DMS153 (cell line): ENCODE data around the gene UNC5B.

Experiments used
- DNase-seq: peaks from one replicate; lab custom pipeline; 2025; lab: John Stamatoyannopoulos, UW

UNC5B gene

DNA sequence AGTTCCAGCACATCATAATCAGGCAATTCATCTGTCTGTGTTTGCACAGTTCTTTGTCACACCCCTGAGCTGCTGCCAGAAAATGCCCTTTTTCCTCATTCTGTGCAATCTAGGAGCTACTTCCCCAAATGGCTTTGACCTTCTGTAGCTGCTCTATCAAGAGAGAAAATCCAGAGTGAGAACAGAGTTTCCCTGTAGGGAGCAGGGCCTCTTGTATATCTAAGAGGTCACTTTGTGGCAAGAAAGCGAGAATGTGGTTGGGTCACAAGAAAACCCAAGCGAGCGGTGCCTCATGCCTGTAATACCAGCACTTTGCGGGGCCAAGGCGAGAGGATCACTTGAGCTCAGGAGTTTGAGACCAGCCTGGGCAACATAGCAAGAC is 131.0 kb downstream of the UNC5B start:
- no peak for DNase-seq

DNA sequence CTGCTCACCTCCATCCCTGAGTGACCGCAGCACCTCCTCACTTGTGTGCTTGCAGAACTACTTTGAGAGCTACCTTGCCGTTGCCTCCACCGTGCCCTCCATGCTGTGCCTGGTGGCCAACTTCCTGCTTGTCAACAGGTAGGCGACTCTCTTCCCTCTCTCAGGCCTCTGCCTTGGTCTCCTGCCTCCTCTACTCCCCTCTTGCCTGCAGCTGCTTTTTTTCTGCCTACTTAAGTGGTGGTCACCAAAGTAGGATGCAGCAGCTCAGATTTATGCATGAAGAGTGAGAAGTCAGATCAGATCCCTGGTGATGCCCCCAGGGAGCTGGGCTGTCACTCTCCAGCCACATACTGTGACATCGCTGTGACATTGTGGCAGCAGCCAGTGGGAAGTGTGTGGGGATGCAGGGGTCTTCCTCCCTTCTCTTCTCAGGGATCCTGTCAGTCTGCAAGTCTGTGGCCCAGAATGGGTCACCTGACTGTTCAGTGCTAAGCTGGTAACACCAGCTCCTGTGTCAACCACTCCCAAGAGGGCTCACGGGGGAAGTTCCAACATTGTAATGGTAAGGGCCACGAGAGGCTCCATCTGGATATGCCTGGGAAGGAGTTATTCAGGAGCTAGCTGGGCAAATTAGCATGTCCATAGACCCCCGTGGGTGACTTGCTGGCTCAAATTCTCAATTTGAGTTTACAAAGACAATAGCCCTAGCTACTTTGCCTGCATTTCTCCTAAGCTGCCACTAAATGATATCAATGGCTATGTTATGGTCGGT is 132.0 kb downstream of the UNC5B start:
- no peak for DNase-seq

DNA sequence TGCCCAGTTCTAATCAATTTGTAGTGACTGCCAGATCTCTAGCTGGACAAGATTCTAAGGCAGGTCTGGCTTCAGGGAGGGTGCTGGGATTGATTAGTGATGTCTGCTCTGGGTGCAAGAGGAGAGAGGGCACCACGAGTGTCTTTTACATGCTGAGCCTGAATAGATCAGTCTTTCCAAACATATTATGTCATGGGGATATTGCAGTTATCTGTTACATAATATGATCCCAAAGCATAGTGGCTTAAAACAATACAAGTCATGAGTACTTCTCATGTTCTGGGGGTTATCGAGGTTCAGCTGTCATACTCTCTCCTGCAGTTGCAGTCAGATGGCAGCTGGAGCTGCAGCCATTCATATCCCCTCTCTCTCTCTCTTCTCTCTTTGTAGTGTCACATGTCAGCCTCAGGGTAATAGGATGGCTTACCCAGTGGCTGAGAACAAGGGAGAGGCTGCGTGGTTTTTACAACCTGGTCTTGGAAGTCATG is 132.7 kb downstream of the UNC5B start:
- no peak for DNase-seq

DNA sequence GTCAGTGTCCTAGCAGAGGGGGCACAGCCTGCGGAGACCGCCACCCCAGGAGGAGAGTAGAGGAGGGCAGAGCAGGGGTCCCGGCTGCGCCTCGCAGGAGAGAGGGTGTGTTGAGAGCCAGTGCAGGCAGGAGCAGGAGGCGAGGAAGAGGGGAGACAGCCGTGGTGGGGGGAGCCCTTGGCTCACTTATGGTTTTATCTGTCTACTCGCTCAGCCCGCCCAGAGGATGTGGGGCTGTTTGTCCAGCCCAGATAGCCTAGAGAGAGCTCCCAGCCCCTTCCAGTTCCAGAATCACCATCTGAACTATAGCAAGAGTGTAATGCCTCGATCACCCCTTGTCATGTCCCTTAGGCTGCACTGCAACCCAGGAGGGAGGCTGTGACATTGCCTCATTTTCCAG is 133.3 kb downstream of the UNC5B start:
- no peak for DNase-seq

DNA sequence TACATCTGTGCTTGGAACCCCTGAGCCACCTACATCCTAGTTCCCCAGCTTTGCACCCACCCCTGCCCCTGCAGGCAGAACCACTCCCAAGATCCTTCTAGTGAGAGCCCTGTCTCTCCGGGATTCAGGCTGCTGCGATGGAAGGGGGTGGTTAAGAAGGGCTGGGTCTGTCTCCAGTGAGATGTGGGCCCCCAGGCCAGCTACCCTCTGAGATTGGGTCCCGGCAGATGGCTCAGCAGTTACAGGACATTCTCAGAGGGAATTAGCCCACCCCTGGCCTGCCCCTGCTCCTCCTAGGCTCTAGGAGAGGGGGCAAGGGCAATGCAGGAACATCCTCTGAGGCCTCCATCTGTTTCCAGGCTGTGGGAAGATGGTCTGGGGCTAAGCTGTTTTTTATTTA is 134.4 kb downstream of the UNC5B start:
- DNase-seq, result no peak

DNA sequence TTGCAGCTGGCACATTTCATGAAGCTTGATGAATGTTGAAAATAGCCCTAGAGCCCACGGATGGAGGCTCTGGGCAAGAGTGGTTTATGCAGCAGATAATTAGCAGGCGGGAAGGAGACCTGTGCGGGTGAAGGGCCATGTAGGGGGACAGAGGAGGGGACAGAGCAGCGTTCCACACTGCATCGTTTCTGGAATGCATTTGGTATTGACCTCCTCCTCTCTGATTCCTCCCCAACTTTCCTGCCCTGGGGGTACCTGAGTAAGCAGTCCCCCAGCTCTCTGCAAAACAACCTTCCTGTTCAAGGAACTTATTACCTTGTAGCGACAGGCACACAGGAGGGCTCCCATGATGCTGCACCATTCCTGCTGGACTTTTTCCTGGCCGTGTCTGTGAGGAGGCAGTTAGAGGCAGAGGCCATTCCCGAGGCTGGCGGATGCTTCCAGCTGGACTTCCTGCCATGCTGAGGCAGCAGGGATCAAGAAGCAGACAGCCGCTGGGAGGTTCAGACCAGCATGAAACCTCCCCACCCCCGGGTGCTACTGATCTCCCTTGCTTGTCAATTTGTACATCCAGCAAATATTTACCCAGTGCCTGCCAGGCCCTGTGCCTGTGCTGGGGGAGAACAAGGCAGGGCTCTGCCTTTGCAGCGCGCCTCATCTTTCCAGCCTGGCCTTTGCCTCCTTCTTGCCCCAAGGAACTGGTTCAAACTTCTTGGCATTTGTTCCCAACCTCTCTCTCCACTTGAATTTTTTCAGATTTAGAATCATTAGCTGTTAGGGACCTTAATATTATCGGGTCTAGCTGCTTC is 135.4 kb downstream of the UNC5B start:
- peak; percentile 54 for DNase-seq

DNA sequence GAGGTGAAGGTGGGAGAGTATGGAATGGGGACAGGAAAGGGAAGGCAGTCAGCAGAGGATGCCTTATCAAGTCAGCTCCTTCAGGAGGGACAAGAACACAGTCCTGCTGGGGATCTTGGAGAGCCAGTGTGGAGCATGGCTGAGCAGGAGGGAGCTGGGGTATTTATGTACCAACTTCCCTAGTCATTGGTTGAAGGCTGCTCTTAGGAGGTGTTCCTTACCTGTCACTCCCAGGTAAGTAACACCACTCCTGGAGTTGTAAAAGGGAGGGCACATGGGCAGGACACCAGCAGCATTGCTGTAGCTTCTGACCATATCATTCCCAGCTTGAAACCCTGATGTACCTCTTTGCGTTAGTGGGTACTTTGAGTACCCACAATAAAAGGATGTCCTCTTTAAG is 136.5 kb downstream of the UNC5B start:
- DNase-seq, result no peak

DNA sequence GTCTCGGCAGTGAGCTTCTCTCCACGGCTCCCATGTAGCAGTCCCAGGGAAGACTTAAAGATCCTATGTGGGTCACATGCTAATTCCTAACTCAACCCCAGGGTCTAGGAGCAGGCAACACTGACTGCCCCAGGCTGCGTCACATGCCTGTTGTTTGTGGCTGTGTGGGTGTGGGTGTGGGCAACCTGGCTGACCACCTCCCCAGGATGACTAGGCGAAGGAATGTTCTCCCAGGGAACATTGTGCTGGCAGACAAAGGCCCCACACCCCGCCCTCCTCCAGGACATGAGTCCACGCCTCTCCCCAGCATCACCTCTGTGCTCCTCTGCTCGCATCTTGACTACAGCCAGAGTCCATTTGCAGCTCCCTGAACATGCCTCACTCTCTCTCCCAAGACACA is 137.0 kb downstream of the UNC5B start:
- DNase-seq, result no peak

DNA sequence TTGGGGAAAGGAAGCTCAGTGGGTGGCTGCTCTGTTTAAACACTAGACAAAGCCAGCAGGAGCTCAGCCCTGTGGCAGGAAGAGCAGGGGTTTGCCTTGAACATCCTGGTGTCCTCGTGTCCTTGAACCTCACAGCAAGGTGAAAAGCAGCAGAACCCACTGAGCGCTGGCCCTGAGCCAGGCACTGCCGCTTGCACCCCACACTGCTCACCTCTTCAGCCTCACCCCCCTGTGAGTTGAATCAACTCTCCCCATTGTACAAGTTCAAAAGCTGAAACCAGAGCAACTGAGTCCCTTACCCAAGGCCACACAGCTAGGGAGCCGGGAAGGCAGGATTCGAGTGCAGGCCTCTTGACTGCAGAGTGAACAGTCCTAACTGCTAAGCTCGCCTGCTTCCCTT is 138.7 kb downstream of the UNC5B start:
- no peak for DNase-seq

DNA sequence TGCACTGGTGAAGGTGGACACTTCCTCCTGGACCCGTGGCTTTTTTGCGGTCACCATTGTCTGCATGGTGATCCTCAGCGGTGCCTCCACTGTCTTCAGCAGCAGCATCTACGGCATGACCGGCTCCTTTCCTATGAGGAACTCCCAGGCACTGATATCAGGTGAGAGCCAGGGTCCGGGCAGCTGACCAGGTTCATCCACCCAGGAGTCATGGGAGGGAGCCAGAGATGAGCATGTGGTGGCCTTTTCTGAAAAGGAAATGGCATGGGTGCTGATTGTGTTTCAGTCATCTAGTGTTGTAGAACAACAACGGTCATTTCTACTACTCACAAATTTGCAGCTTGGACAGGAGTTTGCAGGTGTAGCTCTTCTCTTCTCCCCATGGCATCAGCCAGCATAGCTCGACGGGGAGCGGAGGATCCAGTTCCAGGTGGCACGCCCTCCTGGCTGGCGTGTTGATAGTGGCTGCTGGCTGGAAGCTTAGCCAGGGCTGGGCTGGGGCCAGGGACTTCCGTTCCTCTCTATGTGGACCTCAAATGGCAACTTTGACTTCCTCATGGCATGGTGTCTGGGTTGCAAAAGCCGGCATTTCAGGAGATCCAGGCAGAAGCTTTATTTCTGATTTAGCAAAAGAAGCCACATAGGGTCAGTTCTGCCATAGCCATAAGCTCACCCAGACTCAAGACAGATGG is 139.4 kb downstream of the UNC5B start:
- no peak for DNase-seq
